H1 (cell line): ENCODE measurements around the gene BSND. TPM values are rescaled to one million over a fixed set of nuclear protein-coding genes. Genes with fewer than 3 reads are reported as not detected.
A peak's percentile ranks its signal among the peaks of the same experiment; 100 is the strongest.

ENCODE experiments used
- CTCF ChIA-PET: fragments of 300-600 bp; sonication (Branson Sonifier 250); formaldehyde crosslinking; loops from one replicate; lab custom pipeline; 2021; ENCODE audit not compliant: partially characterized antibody; lab: Charles Lee
- POLR2A ChIA-PET: fragments of 300-600 bp; sonication (Branson Sonifier 250); formaldehyde crosslinking; loops from one replicate; lab custom pipeline; 2021; ENCODE audit warnings: inconsistent platforms; ENCODE audit not compliant: partially characterized antibody; lab: Charles Lee
- DNase-seq, 2 experiments: peaks; one replicate each; pipeline versions ENCODE4 v3.0.0 to v3.0.0-alpha.2; 2010 to 2022; ENCODE audit warnings: low spot score in 2 of 2, low read depth in 1 of 2, mixed read lengths in 1 of 2
- FAIRE-seq: peaks from 2 replicates; lab custom pipeline; 2011; peaks lifted over from hg19 to GRCh38; lab: Jason Lieb, UNC
- H2AFZ ChIP-seq: 2 replicates; pipeline ENCODE4 v1.8.1; 2012; ENCODE audit warnings: low read length, inconsistent platforms
- H2AK5ac ChIP-seq: 2 replicates; pipeline ENCODE4 v1.6.1; 2013; ENCODE audit warnings: low read depth, low read length
- H2BK120ac ChIP-seq: replicated peaks from 2 replicates; pipeline ENCODE3; 2013; ENCODE audit warnings: low read depth, low read length, inconsistent platforms
- H2BK12ac ChIP-seq: 2 replicates; pipeline ENCODE4 v1.6.1; 2013; ENCODE audit warnings: low read depth, low read length
- H2BK15ac ChIP-seq: 2 replicates; pipeline ENCODE4 v1.6.1; 2013; ENCODE audit warnings: low read length
- H2BK20ac ChIP-seq: 2 replicates; pipeline ENCODE4 v1.6.1; 2013; ENCODE audit warnings: low read length
- H2BK5ac ChIP-seq: 2 replicates; pipeline ENCODE4 v1.6.1; 2013; ENCODE audit warnings: low read depth, low read length
- H3K14ac ChIP-seq: 2 replicates; pipeline ENCODE4 v1.6.1; 2013; ENCODE audit warnings: inconsistent platforms; ENCODE audit not compliant: insufficient read length
- H3K18ac ChIP-seq: 2 replicates; pipeline ENCODE4 v1.6.1; 2013; ENCODE audit warnings: low read length; ENCODE audit errors: extremely low read depth
- H3K23ac ChIP-seq: 2 replicates; pipeline ENCODE4 v1.6.1; 2013; ENCODE audit warnings: inconsistent platforms; ENCODE audit not compliant: insufficient read length
- H3K23me2 ChIP-seq: 2 replicates; pipeline ENCODE4 v1.6.1; 2013; ENCODE audit warnings: low read depth, low read length
- H3K27ac ChIP-seq: 2 replicates; pipeline ENCODE4 v1.6.1; 2011; ENCODE audit warnings: low read depth, low read length, inconsistent platforms
- H3K27me3 ChIP-seq, 4 experiments: replicated peaks in 1 of 4; 1 replicate in 1 of 4; 2 replicates in 3 of 4; pipeline versions ENCODE4 v1.6.1 to v1.8.1; 2011 to 2013; ENCODE audit warnings: low read length in 3 of 4, mild to moderate bottlenecking in 3 of 4, inconsistent platforms in 2 of 4, mixed read lengths in 2 of 4, moderate library complexity in 1 of 4; ENCODE audit not compliant: control insufficient read depth in 3 of 4, insufficient read depth in 3 of 4; ENCODE audit errors: extremely low read depth in 1 of 4
- H3K36me3 ChIP-seq, 4 experiments: 2 replicates each; pipeline versions ENCODE4 v1.6.1 to v1.8.1; 2011 to 2013; ENCODE audit warnings: mild to moderate bottlenecking in 4 of 4, low read length in 3 of 4, moderate library complexity in 2 of 4, control low read depth in 1 of 4, inconsistent platforms in 1 of 4; ENCODE audit not compliant: insufficient read depth in 4 of 4, control insufficient read depth in 2 of 4
- H3K4ac ChIP-seq: replicated peaks from 2 replicates; pipeline ENCODE3; 2013; ENCODE audit warnings: low read length, low read depth, mixed read lengths, inconsistent platforms; ENCODE audit not compliant: insufficient read length
- H3K4me1 ChIP-seq, 4 experiments: replicated peaks in 1 of 4; 1 replicate in 1 of 4; 2 replicates in 3 of 4; pipeline versions ENCODE4 v1.6.1 to v1.8.1; 2011 to 2013; ENCODE audit warnings: low read length in 3 of 4, inconsistent platforms in 2 of 4, mixed read lengths in 1 of 4; ENCODE audit not compliant: insufficient read depth in 4 of 4, control insufficient read depth in 3 of 4
- H3K4me2 ChIP-seq, 2 experiments: 2 replicates each; pipeline versions ENCODE4 v1.6.1 to v1.8.1; 2011 to 2013; ENCODE audit warnings: low read depth in 2 of 2, low read length in 2 of 2, control low read depth in 1 of 2, inconsistent platforms in 1 of 2, mild to moderate bottlenecking in 1 of 2; ENCODE audit not compliant: insufficient read depth in 1 of 2
- H3K4me3 ChIP-seq, 4 experiments: fragments of 200-600, 300-600 bp in 1 of 4; sonication (generic), shearing (Covaris generic), sonication (Bioruptor Twin) in 1 of 4; 2 replicates each; pipeline versions ENCODE4 v1.5.1 to v1.8.1; 2011 to 2016; ENCODE audit warnings: low read length in 4 of 4, low read depth in 3 of 4, control low read depth in 2 of 4, inconsistent platforms in 2 of 4, mild to moderate bottlenecking in 2 of 4, mixed read lengths in 1 of 4, moderate library complexity in 1 of 4; ENCODE audit not compliant: insufficient read depth in 2 of 4; ENCODE audit errors: extremely low read depth in 1 of 4
- H3K56ac ChIP-seq: replicated peaks from 2 replicates; pipeline ENCODE3; 2013; ENCODE audit warnings: low read depth, mild to moderate bottlenecking, mixed read lengths, low read length, inconsistent platforms; ENCODE audit not compliant: insufficient read length
- H3K79me1 ChIP-seq: 2 replicates; pipeline ENCODE4 v1.6.1; 2013; ENCODE audit warnings: low read depth, low read length, control low read depth
- H3K79me2 ChIP-seq, 2 experiments: 2 replicates each; pipeline versions ENCODE4 v1.6.1 to v1.8.1; 2012 to 2013; ENCODE audit warnings: low read length in 2 of 2, mild to moderate bottlenecking in 2 of 2, inconsistent platforms in 1 of 2; ENCODE audit not compliant: insufficient read depth in 2 of 2, control insufficient read depth in 1 of 2
- H3K9ac ChIP-seq, 4 experiments: replicated peaks in 1 of 4; 1 replicate in 1 of 4; 2 replicates in 3 of 4; pipeline versions ENCODE4 v1.6.1 to v1.8.1; 2011 to 2013; ENCODE audit warnings: low read depth in 3 of 4, low read length in 3 of 4, control low read depth in 2 of 4, mild to moderate bottlenecking in 2 of 4, moderate library complexity in 2 of 4, inconsistent platforms in 1 of 4; ENCODE audit errors: extremely low read depth in 1 of 4
- H3K9me3 ChIP-seq, 2 experiments: 2 replicates each; pipeline versions ENCODE4 v1.6.1 to v1.8.1; 2012 to 2013; ENCODE audit warnings: mild to moderate bottlenecking in 2 of 2, moderate library complexity in 2 of 2, control low read depth in 1 of 2, inconsistent platforms in 1 of 2, low read depth in 1 of 2, low read length in 1 of 2, mixed read lengths in 1 of 2; ENCODE audit not compliant: insufficient read depth in 2 of 2
- H4K20me1 ChIP-seq, 2 experiments: replicated peaks in 1 of 2; 2 replicates each; pipeline versions ENCODE3 to v1.8.1; 2011 to 2013; ENCODE audit warnings: inconsistent platforms in 2 of 2, low read length in 2 of 2, mild to moderate bottlenecking in 1 of 2; ENCODE audit not compliant: insufficient read depth in 2 of 2, control insufficient read depth in 1 of 2
- H4K5ac ChIP-seq: 2 replicates; pipeline ENCODE4 v1.6.1; 2013; ENCODE audit warnings: low read length, low read depth, mixed read lengths, inconsistent platforms; ENCODE audit not compliant: insufficient read length
- H4K8ac ChIP-seq: 2 replicates; pipeline ENCODE4 v1.8.0; 2013; ENCODE audit warnings: mild to moderate bottlenecking, moderate library complexity, low read length, inconsistent platforms; ENCODE audit not compliant: insufficient read depth; ENCODE audit errors: extremely low read depth
- H4K91ac ChIP-seq: replicated peaks from 2 replicates; pipeline ENCODE3; 2013; ENCODE audit warnings: low read length, mixed read lengths, inconsistent platforms; ENCODE audit not compliant: insufficient read length
- ASH2L ChIP-seq: fragments of 200-600, 300-600 bp; sonication (generic); IDR thresholded peaks from one replicate; pipeline ENCODE4 v1.7.1; 2017; ENCODE audit warnings: low read length
- CEBPB ChIP-seq: IDR thresholded peaks from 2 replicates; pipeline ENCODE4 v1.6.1; 2012; ENCODE audit warnings: low read depth, low read length
- CREB1 ChIP-seq: IDR thresholded peaks from 2 replicates; pipeline ENCODE4 v1.6.1; 2012; ENCODE audit warnings: inconsistent platforms
- EZH2 ChIP-seq: fragments of 200-600 bp; sonication (generic); IDR thresholded peaks from 2 replicates; pipeline ENCODE4 v1.7.1; 2012; ENCODE audit warnings: low read depth, mild to moderate bottlenecking, moderate library complexity, low read length, inconsistent platforms; ENCODE audit not compliant: severe bottlenecking
- GTF2F1 ChIP-seq: IDR thresholded peaks from 2 replicates; pipeline ENCODE4 v1.6.1; 2012; ENCODE audit warnings: low read depth, low read length, improper control_type of control experiment, borderline replicate concordance
- JUND ChIP-seq: IDR thresholded peaks from 2 replicates; pipeline ENCODE4 v1.6.1; 2011; ENCODE audit warnings: mild to moderate bottlenecking, improper control_type of control experiment, low read length
- KDM1A ChIP-seq: fragments of 200-600, 300-600 bp; sonication (generic); IDR thresholded peaks from 2 replicates; pipeline ENCODE4 v1.7.1; 2016; ENCODE audit warnings: mild to moderate bottlenecking, low read length, borderline replicate concordance
- NANOG ChIP-seq: IDR thresholded peaks from 2 replicates; pipeline ENCODE4 v1.6.1; 2011; ENCODE audit warnings: low read length, low read depth, mild to moderate bottlenecking, inconsistent platforms; ENCODE audit not compliant: insufficient read depth, poor library complexity, severe bottlenecking
- PHF8 ChIP-seq: fragments of 200-600 bp; sonication (generic); conservative IDR thresholded peaks from 2 replicates; pipeline ENCODE4 v1.7.1; 2012; ENCODE audit warnings: low read depth, mild to moderate bottlenecking, inconsistent platforms, low read length, moderate library complexity
- SP4 ChIP-seq: IDR thresholded peaks from 2 replicates; pipeline ENCODE4 v1.6.1; 2012; ENCODE audit warnings: low read length, inconsistent platforms
- SUZ12 ChIP-seq: fragments of 200-600 bp; sonication (generic); IDR thresholded peaks from 2 replicates; pipeline ENCODE4 v1.6.1; 2012; ENCODE audit warnings: mild to moderate bottlenecking, inconsistent platforms, low read length, moderate library complexity, mixed read lengths
- WGBS, 2 experiments: shearing (Covaris generic) in 1 of 2; methylation state at CpG; one replicate each; pipeline versions ENCODE4 v1.1.6 to v1.1.7; 2013 to 2015; ENCODE audit warnings: low lambda C conversion rate in 2 of 2, mixed read lengths in 2 of 2, inconsistent platforms in 1 of 2, low coverage in 1 of 2, missing lambda C conversion rate in 1 of 2; ENCODE audit not compliant: insufficient replicate concordance in 2 of 2, insufficient coverage in 1 of 2, insufficient read length in 1 of 2; ENCODE audit errors: extremely low coverage in 1 of 2, missing lambda C conversion rate in 1 of 2; 5-methylcytosine and 5-hydroxymethylcytosine counted together
- polyA plus RNA-seq, 7 experiments: library from polyadenylated mRNA; depleted of rRNA in 3 of 7; stranded (reverse) in 5 of 7; unstranded in 2 of 7; fragments of >200 nt in 5 of 7; fragments of 200-250 nt in 2 of 7; gene quantifications; 1 replicate in 5 of 7; 2 replicates in 1 of 7; 4 replicates in 1 of 7; pipeline versions ENCODE4 v1.2.1 to v1.2.3, GENCODE V29; 2011 to 2013; ENCODE audit warnings: missing spikeins in 2 of 7, mixed read lengths in 2 of 7
- total RNA-seq: library from RNA; stranded (reverse); fragmentation: NEBNext Ultra II Directional; extraction: Animal tissue kit (Norgen Biotek cat#: 25700); gene quantifications from 2 replicates; pipeline ENCODE4 v1.2.1, GENCODE V29; 2021

BSND gene
- total and polyA plus RNA-seq, 2 of the 8 experiments (the other 6 are each of a cell fraction or from before 2014, with no cell fraction given): 0.43 to 0.68 TPM

DNA sequence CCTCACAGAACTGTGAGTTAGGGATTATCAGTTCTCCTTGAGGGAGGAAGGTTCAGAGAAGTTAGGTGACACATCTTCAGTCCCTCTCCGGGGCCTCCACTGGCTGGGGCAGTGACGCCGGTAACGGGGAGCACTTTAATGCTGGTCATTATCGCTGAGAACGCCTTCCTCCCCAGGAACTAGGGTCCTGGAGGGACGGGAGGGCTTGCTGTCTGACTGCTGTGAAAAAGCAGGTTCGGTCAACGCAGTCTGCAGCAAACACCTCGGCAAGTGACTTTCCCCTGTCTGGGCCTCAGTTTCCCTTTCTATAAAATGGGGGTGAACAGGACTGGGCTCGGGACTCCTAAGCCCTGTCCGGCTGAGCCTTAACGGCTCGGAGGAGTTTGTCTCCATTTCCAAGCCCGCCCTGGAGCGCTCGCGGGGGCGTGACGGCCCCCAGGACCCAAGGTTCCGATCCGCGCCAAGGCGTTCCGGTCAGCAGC lies 18.6 kb upstream of the BSND start:
- Histone ChIP-seq H3K9me3 (no peaks in the 10 kb centered on the region), H2AK5ac (no peak overlapping the region; the same call in 1 of the 2 replicates), H3K23ac (no peak overlapping the region), H3K56ac (no peak overlapping the region), H2BK15ac (peak overlapping the region; percentile 97; the same call in 1 of the 2 replicates), H3K4me2 (peak overlapping the region; percentile 58 to 78), H4K20me1 (no peaks in the 10 kb centered on the region), H3K18ac (0 out of 2 replicates have a peak overlapping the region, but pooled peaks have one; percentile 27), H3K27me3 (peaks cover 0 to 29% (median 18%) of the 10 kb centered on the region in 4 experiments; a peak in 6 of 7 replicates), H3K27ac (no peak overlapping the region), H2BK20ac (peak overlapping the region; percentile 93; the same call in 1 of the 2 replicates), H3K4me1 (peaks cover 4 to 8% (median 7%) of the 10 kb centered on the region in 4 experiments; a peak in 6 of 7 replicates), H3K14ac (no peak overlapping the region), H3K9ac (no peak overlapping the region; a peak in 1 of 7 replicates), H4K8ac (peak overlapping the region; percentile 90; the same call in 1 of the 2 replicates), H2BK12ac (peak overlapping the region; percentile 95), H4K91ac (no peak overlapping the region), H4K5ac (no peak overlapping the region), H3K79me2 (no peaks in the 10 kb centered on the region), H3K4ac (no peak overlapping the region), H3K4me3 (peak overlapping the region; percentile 39 to 66 (median 50)), H3K79me1 (no peaks in the 10 kb centered on the region), H2BK120ac (no peak overlapping the region), H3K23me2 (peaks cover 8% of the 10 kb centered on the region), H2AFZ (no peak overlapping the region), H2BK5ac (no peak overlapping the region), H3K36me3 (no peaks in the 10 kb centered on the region)
- peak; percentile 17 for TF ChIP-seq EZH2
- TF ChIP-seq NANOG: no peak
- no peak for TF ChIP-seq CEBPB
- TF ChIP-seq SUZ12: 0 out of 2 replicates have a peak, but pooled peaks have one; percentile 28
- no peak for TF ChIP-seq GTF2F1
- TF ChIP-seq PHF8: no peak
- no peak for TF ChIP-seq CREB1
- TF ChIP-seq KDM1A: peak; percentile 67; the same call in 1 of the 2 replicates
- no peak for TF ChIP-seq ASH2L
- TF ChIP-seq JUND: no peak
- TF ChIP-seq SP4: no peak
- no peak for DNase-seq
- WGBS, 2 experiments: 59% methylated on average over 15 of the region's 25 CpGs; no CpG with 5 or more reads in 1 of the 2 experiments
- FAIRE-seq: no peak
- POLR2A ChIA-PET: no interaction called here
- CTCF ChIA-PET: interaction anchor here (1.4 to 18.4 kb wide), 5 partner anchors 9 to 40 kb away, joined by 3 to 436 read pairs (median 12); no protein-coding TSS in a partner anchor
